PFSK-1 (cell line): Measurements from ENCODE around the gene ADAMTS2.

ENCODE experiments used
- FOXP2 ChIP-seq: optimal IDR thresholded peaks from 2 replicates; pipeline ENCODE3; 2011; ENCODE audit warnings: borderline replicate concordance, control low read depth, inconsistent platforms; ENCODE audit not compliant: insufficient read depth; ENCODE audit errors: extremely low read length, extremely low read depth
- POLR2AphosphoS5 ChIP-seq: IDR thresholded peaks from 2 replicates; pipeline ENCODE4 v1.6.1; 2012; ENCODE audit warnings: low read depth, mild to moderate bottlenecking, control low read depth, low read length, moderate library complexity
- SIN3A ChIP-seq: IDR thresholded peaks from 2 replicates; pipeline ENCODE4 v1.6.1; 2012; ENCODE audit warnings: mild to moderate bottlenecking, low read length, moderate library complexity, borderline replicate concordance; ENCODE audit not compliant: insufficient read depth
- TAF1 ChIP-seq: IDR thresholded peaks from 2 replicates; pipeline ENCODE4 v1.6.1; 2012; ENCODE audit warnings: low read length, control low read depth, borderline replicate concordance; ENCODE audit not compliant: insufficient read depth
- TF ChIP-seq, protein P1 (sequence below), 2 experiments: IDR thresholded peaks; 2 replicates each; pipeline versions ENCODE4 v1.6.1 to v1.8.0; 2011 to 2012; ENCODE audit warnings: low read depth in 2 of 2, low read length in 2 of 2, control low read depth in 1 of 2, inconsistent platforms in 1 of 2, mild to moderate bottlenecking in 1 of 2, moderate library complexity in 1 of 2; ENCODE audit not compliant: insufficient read depth in 1 of 2

The ADAMTS2 gene

DNA sequence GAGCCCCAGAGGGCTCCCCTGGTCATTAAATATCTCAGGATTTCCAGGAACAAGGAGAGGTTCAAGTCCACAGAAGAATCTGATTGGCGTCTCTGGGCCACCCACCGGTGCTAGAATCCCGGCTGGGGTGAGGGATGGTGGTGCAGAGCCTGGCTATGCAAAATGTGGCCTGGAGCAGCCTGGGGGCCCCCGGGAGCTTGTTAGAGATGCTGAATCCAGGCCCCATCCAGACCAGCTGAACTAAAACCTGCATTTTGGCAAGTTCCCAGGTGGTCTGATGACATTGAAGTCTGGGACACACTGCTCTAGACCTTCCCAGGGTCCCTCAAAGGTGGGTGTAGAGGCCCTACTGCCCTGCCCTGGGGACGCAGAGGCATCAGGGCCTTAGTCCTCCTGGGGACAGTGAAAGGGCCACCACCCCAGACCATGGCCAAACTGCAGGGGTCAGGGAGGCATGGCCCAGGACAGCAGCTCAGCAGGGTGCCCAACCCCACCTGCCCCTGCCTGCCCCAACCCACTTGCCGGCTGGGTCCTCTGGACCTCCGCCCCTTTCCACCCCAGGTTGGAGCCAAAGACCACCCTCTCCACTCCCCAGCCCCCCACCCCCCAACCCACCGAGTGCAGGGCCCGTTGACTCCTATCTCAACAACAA, 34.7 kb downstream of the ADAMTS2 start:
- TF ChIP-seq SIN3A, result no peak
- no peak for TF ChIP-seq POLR2AphosphoS5
- no peak for TF ChIP-seq FOXP2
- TF ChIP-seq, protein P1, sequence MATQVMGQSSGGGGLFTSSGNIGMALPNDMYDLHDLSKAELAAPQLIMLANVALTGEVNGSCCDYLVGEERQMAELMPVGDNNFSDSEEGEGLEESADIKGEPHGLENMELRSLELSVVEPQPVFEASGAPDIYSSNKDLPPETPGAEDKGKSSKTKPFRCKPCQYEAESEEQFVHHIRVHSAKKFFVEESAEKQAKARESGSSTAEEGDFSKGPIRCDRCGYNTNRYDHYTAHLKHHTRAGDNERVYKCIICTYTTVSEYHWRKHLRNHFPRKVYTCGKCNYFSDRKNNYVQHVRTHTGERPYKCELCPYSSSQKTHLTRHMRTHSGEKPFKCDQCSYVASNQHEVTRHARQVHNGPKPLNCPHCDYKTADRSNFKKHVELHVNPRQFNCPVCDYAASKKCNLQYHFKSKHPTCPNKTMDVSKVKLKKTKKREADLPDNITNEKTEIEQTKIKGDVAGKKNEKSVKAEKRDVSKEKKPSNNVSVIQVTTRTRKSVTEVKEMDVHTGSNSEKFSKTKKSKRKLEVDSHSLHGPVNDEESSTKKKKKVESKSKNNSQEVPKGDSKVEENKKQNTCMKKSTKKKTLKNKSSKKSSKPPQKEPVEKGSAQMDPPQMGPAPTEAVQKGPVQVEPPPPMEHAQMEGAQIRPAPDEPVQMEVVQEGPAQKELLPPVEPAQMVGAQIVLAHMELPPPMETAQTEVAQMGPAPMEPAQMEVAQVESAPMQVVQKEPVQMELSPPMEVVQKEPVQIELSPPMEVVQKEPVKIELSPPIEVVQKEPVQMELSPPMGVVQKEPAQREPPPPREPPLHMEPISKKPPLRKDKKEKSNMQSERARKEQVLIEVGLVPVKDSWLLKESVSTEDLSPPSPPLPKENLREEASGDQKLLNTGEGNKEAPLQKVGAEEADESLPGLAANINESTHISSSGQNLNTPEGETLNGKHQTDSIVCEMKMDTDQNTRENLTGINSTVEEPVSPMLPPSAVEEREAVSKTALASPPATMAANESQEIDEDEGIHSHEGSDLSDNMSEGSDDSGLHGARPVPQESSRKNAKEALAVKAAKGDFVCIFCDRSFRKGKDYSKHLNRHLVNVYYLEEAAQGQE (IDR thresholded peaks at IDR 0.05; ENCODE audit: insufficient read depth in 1 of 2, low read depth in 2 of 2, low read length in 2 of 2), result no peak
- TF ChIP-seq TAF1, result no peak

- TF ChIP-seq TAF1 (no peak), FOXP2 (no peak), POLR2AphosphoS5 (no peak), SIN3A (no peak)
- TF ChIP-seq, protein P1 (IDR thresholded peaks at IDR 0.05; ENCODE audit: insufficient read depth in 1 of 2, low read depth in 2 of 2, low read length in 2 of 2), result no peak
Measured at GRCh38 chr5:179309751-179310320, 35.4 kb downstream of the ADAMTS2 start.

- TF ChIP-seq FOXP2 (no peak), SIN3A (no peak)
Measured at GRCh38 chr5:179309383-179309670, 35.9 kb downstream of the ADAMTS2 start.

DNA sequence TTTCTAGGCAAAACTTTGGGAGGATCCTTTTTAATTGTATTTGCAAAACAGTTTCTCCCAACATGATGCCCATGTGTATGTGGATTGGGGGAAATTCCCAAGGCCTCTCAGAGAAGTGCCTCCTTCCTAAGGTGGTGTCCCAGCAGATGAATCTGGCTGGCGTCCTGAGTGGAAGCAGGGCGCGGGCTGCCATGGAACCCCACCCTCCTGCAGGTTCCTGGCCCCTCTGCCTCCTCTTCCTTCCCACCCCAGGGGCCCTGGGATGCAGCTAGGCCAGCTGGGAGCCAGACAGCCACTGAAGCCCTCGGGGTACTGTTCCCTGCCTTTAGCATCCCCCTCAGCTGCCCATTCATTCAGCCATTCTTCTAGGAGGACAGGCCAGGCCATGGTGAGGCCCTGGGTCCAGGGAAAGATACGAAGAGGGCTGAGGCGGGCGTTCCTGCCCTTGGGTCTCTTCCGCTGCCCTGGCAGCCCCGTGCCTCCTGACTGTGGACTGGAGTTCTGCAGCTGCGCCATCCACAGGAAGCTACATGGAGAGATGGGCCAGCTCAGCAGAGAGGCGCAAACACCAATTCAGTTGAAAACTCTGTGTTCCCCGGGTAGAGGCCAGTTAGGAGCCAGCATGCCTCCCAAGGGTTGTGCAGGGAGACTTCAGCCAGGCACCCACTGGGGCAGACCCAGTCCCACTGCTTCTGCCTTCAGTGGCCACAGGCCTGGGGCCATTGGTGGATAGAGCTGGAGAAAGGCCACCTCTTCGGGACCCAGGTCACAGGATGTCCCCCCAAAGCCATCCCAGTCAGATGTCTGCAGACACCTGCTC, 36.5 kb downstream of the ADAMTS2 start:
- TF ChIP-seq SIN3A, result no peak
- TF ChIP-seq FOXP2, result no peak
- TF ChIP-seq, protein P1 (IDR thresholded peaks at IDR 0.05; ENCODE audit: insufficient read depth in 1 of 2, low read depth in 2 of 2, low read length in 2 of 2), result no peak

GRCh38 chr5:179307931-179308471, 37.3 kb downstream of the ADAMTS2 start:
- TF ChIP-seq POLR2AphosphoS5 (no peak), TAF1 (no peak), SIN3A (no peak), FOXP2 (no peak)
- TF ChIP-seq, protein P1 (IDR thresholded peaks at IDR 0.05; ENCODE audit: insufficient read depth in 1 of 2, low read depth in 2 of 2, low read length in 2 of 2), result no peak
